Stimulated activated CD4-positive, alpha-beta T cell treated with anti-CD3 and anti-CD28 coated beads, Interleukin-12 subunit alpha, Interleukin-12 subunit beta, amount 100 ng/mL, for 48 hours (primary cell): Measurements from ENCODE around the gene SMOC2.
"Not testable (repeated sequence)": the region's sequence is repeated elsewhere in the genome, so short reads cannot be mapped to it uniquely, and the experiment has no call there.

Source experiments
- DNase-seq, 3 donors: peaks; one replicate each; pipeline ENCODE4 v3.0.0-alpha.2; 2020; ENCODE audit warnings: low read depth in 2 of 3, low spot score in 1 of 3

Gene SMOC2

GRCh38 chr6:168599769-168600330, 158.9 kb downstream of the SMOC2 start:
- DNase-seq = no peak

- DNase-seq = no peak
Measured at GRCh38 chr6:168600381-168600780, 159.4 kb downstream of the SMOC2 start.

- DNase-seq = no peak
Measured at GRCh38 chr6:168601111-168601510, 160.1 kb downstream of the SMOC2 start.

- DNase-seq = no peak
Measured at GRCh38 chr6:168601546-168601945, 160.6 kb downstream of the SMOC2 start.

GRCh38 chr6:168602576-168602975, 161.6 kb downstream of the SMOC2 start:
- no peak for DNase-seq

GRCh38 chr6:168603234-168603633, 162.2 kb downstream of the SMOC2 start:
- no peak for DNase-seq

GRCh38 chr6:168605964-168606363, 165.0 kb downstream of the SMOC2 start:
- no peak for DNase-seq

GRCh38 chr6:168606722-168607121, 165.7 kb downstream of the SMOC2 start:
- no peak for DNase-seq

GRCh38 chr6:168607272-168608112, 166.5 kb downstream of the SMOC2 start:
- DNase-seq = no peak

GRCh38 chr6:168608113-168608400, 167.1 kb downstream of the SMOC2 start:
- no peak for DNase-seq

GRCh38 chr6:168609026-168609685, 168.2 kb downstream of the SMOC2 start:
- no peak for DNase-seq

- DNase-seq = no peak
Measured at GRCh38 chr6:168609914-168610490, 169.0 kb downstream of the SMOC2 start.

- DNase-seq = not testable (repeated sequence)
Measured at GRCh38 chr6:168610966-168611365, 170.0 kb downstream of the SMOC2 start.

- no peak for DNase-seq
Measured at GRCh38 chr6:168611691-168612090, 170.7 kb downstream of the SMOC2 start.

- no peak for DNase-seq
Measured at GRCh38 chr6:168612586-168612985, 171.6 kb downstream of the SMOC2 start.

- DNase-seq = no peak
Measured at GRCh38 chr6:168615837-168616236, 174.9 kb downstream of the SMOC2 start.

- DNase-seq = no peak
Measured at GRCh38 chr6:168616816-168617765, 176.1 kb downstream of the SMOC2 start.

GRCh38 chr6:168618546-168619315, 177.7 kb downstream of the SMOC2 start:
- no peak for DNase-seq

GRCh38 chr6:168619560-168620314, 178.8 kb downstream of the SMOC2 start:
- DNase-seq = peak in 1 of 3 donors; percentile 12
